Nephron (organoid): ENCODE results near the gene LRRC9.

Source experiments
- H3K27ac Mint-ChIP-seq, 3 experiments: 2 replicates each; pipeline ENCODE4 v1.8.0; 2020; ENCODE audit warnings: mixed read lengths in 3 of 3, mild to moderate bottlenecking in 2 of 3, moderate library complexity in 1 of 3
- H3K27me3 Mint-ChIP-seq: 2 replicates; pipeline ENCODE4 v1.8.0; 2021; ENCODE audit warnings: low read depth, mild to moderate bottlenecking, moderate library complexity, mixed read lengths
- H3K36me3 Mint-ChIP-seq: 2 replicates; pipeline ENCODE4 v1.8.0; 2020; ENCODE audit warnings: low read depth, mixed read lengths
- H3K4me1 Mint-ChIP-seq: 2 replicates; pipeline ENCODE4 v1.8.0; 2020; ENCODE audit warnings: mixed read lengths
- H3K4me3 Mint-ChIP-seq, 3 experiments: 2 replicates each; pipeline ENCODE4 v1.8.0; 2020; ENCODE audit warnings: mild to moderate bottlenecking in 3 of 3, mixed read lengths in 3 of 3, moderate library complexity in 2 of 3
- H3K9me3 Mint-ChIP-seq: 2 replicates; pipeline ENCODE4 v1.8.0; 2020; ENCODE audit warnings: mixed read lengths
- CTCF ChIP-seq, 3 experiments: fragments of 200-600 bp; sonication (generic); IDR thresholded peaks; one replicate each; pipeline ENCODE4 v1.5.0; 2021; ENCODE audit warnings: antibody characterized with exemption in 3 of 3; ENCODE audit not compliant: unreplicated experiment in 3 of 3

The LRRC9 gene

DNA sequence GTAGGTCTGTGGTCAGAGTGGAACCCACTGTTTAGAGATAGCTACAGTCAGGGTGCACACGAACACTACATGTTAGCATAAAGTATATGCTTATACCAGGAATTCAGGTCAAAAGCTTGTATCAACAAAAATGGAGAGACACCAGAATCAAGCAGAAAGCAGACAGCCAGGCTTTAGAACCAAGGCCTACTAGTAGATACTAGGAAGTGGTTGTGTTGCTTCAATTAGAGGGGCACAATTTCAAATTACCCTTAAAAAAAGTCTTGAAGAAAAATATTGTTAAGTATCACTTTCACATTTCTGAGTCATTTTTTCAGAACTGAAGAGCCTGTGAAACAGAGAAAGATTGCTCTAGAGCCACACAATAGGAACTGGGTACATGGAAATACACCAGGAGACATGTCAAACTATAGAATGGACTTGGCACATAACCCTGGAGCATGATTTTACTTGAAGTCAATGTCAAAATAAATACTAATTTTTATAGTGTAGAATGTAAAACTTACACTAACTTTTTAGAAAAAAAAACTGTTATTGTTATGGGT lies 41.6 kb downstream of the LRRC9 start:
- Mint-ChIP-seq H3K27me3 (no peaks in the 10 kb centered on the region), H3K4me1 (peaks cover 6% of the 10 kb centered on the region), H3K9me3 (peaks cover 13% of the 10 kb centered on the region), H3K27ac (no peak overlapping the region), H3K4me3 (no peak overlapping the region), H3K36me3 (no peaks in the 10 kb centered on the region)
- no peak for TF ChIP-seq CTCF (IDR thresholded peaks at IDR 0.05; ENCODE audit: unreplicated experiment in 3 of 3)

GRCh38 chr14:59964251-59965007 lies 44.5 kb downstream of the LRRC9 start:
- TF ChIP-seq CTCF (IDR thresholded peaks at IDR 0.05; ENCODE audit: unreplicated experiment in 3 of 3) = no peak
- H3K36me3 Mint-ChIP-seq = no peaks in the 10 kb centered on the region
- peak overlapping the region in 1 of 3 experiments; percentile 81 for H3K4me3 Mint-ChIP-seq
- no peaks in the 10 kb centered on the region for H3K27me3 Mint-ChIP-seq
- H3K9me3 Mint-ChIP-seq = peaks cover 3% of the 10 kb centered on the region
- peaks cover 6% of the 10 kb centered on the region for H3K4me1 Mint-ChIP-seq
- H3K27ac Mint-ChIP-seq = peak overlapping the region in 1 of 3 experiments; percentile 5

GRCh38 chr14:59969319-59969718 lies 49.4 kb downstream of the LRRC9 start:
- Mint-ChIP-seq H3K9me3 (no peaks in the 10 kb centered on the region), H3K27ac (no peak overlapping the region), H3K4me3 (no peak overlapping the region), H3K4me1 (peaks cover 6% of the 10 kb centered on the region), H3K27me3 (no peaks in the 10 kb centered on the region), H3K36me3 (no peaks in the 10 kb centered on the region)
- no peak for TF ChIP-seq CTCF (IDR thresholded peaks at IDR 0.05; ENCODE audit: unreplicated experiment in 3 of 3)

GRCh38 chr14:59981564-59981963 lies 61.6 kb downstream of the LRRC9 start:
- no peak overlapping the region for H3K4me3 Mint-ChIP-seq
- H3K4me1 Mint-ChIP-seq = no peaks in the 10 kb centered on the region
- no peaks in the 10 kb centered on the region for H3K36me3 Mint-ChIP-seq
- no peak for TF ChIP-seq CTCF (IDR thresholded peaks at IDR 0.05; ENCODE audit: unreplicated experiment in 3 of 3)
- H3K27me3 Mint-ChIP-seq = no peaks in the 10 kb centered on the region
- H3K9me3 Mint-ChIP-seq = no peaks in the 10 kb centered on the region
- H3K27ac Mint-ChIP-seq = no peak overlapping the region

GRCh38 chr14:59983048-59983447 lies 63.1 kb downstream of the LRRC9 start:
- no peak overlapping the region for H3K4me3 Mint-ChIP-seq
- H3K9me3 Mint-ChIP-seq = no peaks in the 10 kb centered on the region
- no peak overlapping the region for H3K27ac Mint-ChIP-seq
- no peaks in the 10 kb centered on the region for H3K36me3 Mint-ChIP-seq
- no peaks in the 10 kb centered on the region for H3K27me3 Mint-ChIP-seq
- H3K4me1 Mint-ChIP-seq = no peaks in the 10 kb centered on the region
- TF ChIP-seq CTCF (IDR thresholded peaks at IDR 0.05; ENCODE audit: unreplicated experiment in 3 of 3) = no peak

DNA sequence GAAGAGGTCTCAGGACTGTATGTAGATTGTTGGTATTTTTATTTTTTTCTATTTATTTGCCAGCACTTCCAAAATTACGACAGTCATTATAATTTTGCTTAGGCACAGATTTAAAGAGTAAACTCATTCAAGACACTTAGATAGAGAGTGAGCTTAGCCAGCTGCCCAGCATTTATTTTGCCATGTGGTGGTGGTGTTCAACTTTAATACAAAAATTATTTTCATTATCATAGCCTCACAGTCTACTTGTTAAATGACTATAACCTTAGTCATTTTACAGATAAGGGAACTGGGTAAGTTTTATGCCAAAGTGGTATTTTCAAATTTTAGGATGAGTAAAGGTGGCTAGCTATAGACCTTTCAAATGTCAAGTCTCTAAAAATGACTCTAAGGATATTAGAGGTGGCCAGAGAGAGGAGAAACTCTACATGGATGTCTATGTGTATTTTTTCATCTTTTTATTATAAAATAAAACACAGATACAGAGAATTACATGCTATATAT lies 66.7 kb downstream of the LRRC9 start:
- Mint-ChIP-seq H3K27me3 (no peaks in the 10 kb centered on the region), H3K4me1 (no peaks in the 10 kb centered on the region)
- no peak for TF ChIP-seq CTCF (IDR thresholded peaks at IDR 0.05; ENCODE audit: unreplicated experiment in 3 of 3)

More for the DNA sequence above, 66.7 kb downstream of the LRRC9 start:
- Mint-ChIP-seq H3K36me3 (peaks cover 9% of the 10 kb centered on the region), H3K9me3 (peaks cover 13% of the 10 kb centered on the region), H3K27ac (no peak overlapping the region), H3K4me3 (no peak overlapping the region)
